HG03108 (cell line): ENCODE measurements around the gene CTU1.
"Not testable (repeated sequence)": the region's sequence is repeated elsewhere in the genome, so short reads cannot be mapped to it uniquely, and the experiment has no call there.

ENCODE experiments used
- ATAC-seq: cut with Tn5 transposase; IDR thresholded peaks from one replicate; pipeline ENCODE4 v1.9.1; 2021; ENCODE audit warnings: moderate library complexity; ENCODE audit not compliant: unreplicated experiment

Gene CTU1

GRCh38 chr19:51108066-51108804 lies at the start of gene CTU1:
Gene CTU1 (minus strand): TSS chr19:51108409. CDS start chr19:51104569, 3,840 bp downstream.
- ATAC-seq: peak; percentile 93

GRCh38 chr19:51157265-51157664 lies 49.1 kb upstream of the CTU1 start:
- ATAC-seq: no peak

GRCh38 chr19:51156710-51157109 lies 48.5 kb upstream of the CTU1 start:
- ATAC-seq: no peak

- no peak for ATAC-seq
These were observed 42.4 kb upstream of the CTU1 start for GRCh38 chr19:51150627-51151026.

DNA sequence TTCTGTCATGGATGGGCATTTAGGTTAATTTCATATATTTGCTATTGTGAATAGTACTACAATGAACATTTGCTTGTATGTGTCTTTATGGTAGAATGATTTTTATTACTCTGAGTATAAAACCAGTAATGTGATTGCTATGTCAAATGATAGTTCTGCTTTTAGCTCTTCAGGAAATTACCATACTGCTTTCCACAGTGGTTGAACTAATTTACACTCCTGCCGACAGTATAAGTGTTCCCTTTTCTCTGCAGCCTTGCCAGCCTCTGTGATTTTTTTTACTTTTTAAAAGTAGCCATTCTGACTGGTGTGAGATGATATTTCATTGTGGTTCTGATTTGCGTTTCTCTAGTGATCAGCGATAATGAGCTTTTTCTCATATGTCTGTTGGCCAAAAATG lies 40.4 kb upstream of the CTU1 start:
- no peak for ATAC-seq

DNA sequence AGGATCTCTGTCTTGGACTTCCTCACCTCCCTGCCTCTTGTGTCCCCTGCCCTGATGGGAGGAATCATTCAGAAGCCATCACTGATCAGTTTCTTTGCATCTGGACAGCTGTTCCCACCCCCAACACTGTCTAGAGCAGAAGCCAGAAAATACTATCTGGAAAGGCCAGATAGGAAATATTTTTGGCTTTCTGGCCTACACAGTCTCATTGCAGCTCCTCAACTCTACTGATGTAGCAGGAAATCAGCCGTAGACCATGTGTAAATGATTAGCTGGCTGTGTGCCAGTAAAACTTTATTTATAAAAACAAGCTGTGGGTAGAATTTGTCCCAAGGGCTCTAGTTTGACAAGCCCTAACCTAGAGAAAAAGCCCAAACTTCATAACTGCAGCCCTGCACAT lies 39.5 kb upstream of the CTU1 start:
- no peak for ATAC-seq

DNA sequence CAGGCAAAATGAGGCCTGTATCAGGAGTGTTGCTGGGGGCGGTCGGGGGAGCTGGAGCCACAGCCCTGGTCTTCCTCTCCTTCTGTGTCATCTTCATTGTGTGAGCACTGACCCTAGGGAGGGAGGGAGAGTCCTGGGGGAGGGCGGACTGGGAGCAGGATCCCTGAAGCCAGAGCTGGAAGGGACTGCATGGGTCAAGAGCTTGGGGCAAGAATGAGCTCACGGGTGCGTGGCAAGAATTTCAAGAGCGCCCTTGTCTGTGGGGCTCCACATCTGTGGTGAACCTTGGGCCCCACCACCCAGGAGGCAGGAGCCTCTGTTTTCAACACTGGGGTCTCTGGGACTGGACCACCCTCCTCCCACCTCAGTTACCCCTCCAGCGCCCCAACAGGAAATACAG lies 38.5 kb upstream of the CTU1 start:
- ATAC-seq: no peak

DNA sequence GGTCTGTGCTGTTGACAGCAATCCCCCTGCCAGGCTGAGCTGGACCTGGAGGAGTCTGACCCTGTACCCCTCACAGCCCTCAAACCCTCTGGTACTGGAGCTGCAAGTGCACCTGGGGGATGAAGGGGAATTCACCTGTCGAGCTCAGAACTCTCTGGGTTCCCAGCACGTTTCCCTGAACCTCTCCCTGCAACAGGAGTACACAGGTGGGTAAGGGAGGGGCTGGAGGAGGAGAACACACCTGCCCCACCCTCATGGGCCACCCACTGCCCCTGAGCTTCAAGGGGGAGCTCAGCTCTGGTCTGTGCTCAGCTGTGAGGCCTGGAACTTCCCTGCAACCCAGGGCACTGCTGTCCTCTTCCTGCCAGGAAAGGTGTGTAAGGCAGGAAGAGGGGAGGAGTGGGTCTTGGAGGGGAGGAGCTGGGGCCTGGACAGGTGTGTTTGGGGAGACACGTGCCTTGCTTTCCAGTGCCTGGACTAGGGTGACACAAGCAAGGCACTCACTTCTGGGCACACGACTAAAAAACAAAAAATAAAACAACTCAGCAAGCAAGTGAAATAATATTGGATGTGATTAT lies 37.8 kb upstream of the CTU1 start:
- no peak for ATAC-seq

DNA sequence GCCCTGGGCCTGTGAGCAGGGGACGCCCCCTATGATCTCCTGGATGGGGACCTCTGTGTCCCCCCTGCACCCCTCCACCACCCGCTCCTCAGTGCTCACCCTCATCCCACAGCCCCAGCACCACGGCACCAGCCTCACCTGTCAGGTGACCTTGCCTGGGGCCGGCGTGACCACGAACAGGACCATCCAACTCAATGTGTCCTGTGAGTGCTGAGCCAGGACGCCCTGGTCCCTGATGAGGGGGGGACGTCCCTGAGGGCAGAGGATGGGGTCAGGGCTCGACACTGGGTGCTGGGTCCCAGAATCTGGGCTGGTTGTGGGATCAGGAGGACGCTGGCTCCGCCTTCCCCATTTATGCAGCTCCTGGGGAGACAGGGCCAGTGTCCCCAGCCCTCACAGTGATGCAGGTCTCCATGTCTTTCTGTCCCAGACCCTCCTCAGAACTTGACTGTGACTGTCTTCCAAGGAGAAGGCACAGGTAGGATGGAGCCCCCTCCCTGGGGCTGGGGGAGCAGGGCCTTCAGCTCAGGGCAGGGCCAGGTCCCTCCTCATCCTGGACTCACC lies 36.4 kb upstream of the CTU1 start:
- ATAC-seq: no peak

GRCh38 chr19:51143486-51143885 lies 35.3 kb upstream of the CTU1 start:
- no peak for ATAC-seq

DNA sequence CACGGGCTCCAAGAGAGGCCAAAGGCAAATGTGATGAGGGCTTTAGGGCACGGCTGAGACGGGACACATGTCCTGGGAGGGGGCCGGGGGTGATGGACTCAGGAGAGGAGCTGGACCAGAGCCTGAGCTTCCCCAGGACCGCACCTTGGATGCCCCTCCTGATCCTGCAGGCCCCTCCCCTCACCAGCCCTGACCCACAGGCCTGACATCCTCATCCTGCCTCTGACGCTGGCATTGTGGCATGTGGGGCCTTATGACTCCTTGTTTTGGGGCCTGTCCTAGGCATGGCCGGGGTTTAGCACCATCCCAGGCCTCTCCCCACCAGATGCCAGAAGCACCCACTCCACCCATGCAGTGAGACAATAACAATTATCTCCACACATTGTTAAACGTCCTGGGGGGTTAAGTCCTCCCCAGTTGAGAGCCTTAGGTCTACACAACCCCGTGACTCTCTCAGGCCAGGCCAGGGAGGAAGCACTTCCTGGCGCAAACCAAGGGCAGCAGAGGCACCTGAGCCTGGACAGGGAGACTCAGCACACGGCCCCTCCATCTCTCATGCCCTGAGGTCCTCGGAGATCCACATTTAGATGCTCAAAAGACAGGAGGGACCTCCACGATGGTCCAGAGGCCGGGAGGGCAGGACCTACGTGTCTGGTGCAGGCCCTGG lies 34.7 kb upstream of the CTU1 start:
- not testable (repeated sequence) for ATAC-seq

DNA sequence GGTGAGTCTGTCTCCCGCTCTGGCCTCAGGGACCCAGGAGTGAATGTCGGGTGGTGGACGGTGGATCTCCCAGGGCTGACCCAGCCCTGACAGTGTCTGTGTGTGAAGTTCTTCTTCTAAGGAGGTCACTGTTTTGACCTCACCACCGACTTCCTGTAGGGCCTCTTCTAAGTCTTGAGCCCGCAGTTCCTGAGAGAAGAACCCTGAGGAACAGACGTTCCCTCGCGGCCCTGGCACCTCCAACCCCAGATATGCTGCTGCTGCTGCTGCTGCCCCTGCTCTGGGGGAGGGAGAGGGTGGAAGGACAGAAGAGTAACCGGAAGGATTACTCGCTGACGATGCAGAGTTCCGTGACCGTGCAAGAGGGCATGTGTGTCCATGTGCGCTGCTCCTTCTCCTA lies 33.9 kb upstream of the CTU1 start, which contains the start of gene SIGLEC7:
TSS of gene SIGLEC7 (plus strand) at position 183 of the 400 bp plus-strand sequence. CDS start at position 252, 69 bp downstream.
- ATAC-seq: no peak

DNA sequence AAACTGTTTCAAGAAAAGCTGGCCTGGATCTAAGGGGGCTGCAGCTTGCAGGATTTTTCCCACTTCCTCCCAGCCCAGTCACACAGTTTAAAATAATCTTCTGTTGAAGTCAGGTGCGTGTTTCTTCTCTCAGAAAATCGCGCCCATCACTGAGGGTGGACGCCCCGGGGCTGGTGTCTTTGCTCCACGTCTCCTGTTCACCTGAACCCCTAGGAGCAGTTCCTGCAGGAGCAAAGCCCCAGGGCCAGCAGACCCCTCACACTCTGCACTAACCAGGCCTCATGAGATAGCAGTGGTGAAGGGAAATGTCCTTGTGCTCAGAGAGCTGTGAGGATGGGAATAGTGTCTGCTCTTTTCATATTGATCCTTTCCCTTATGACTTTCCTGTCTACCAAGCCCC lies 33.0 kb upstream of the CTU1 start:
- ATAC-seq: no peak

- ATAC-seq: no peak
These were observed 32.2 kb upstream of the CTU1 start for GRCh38 chr19:51140441-51140840.

- no peak for ATAC-seq
These were observed 31.2 kb upstream of the CTU1 start for GRCh38 chr19:51139299-51140014.

GRCh38 chr19:51138549-51138979 lies 30.4 kb upstream of the CTU1 start:
- no peak for ATAC-seq

- ATAC-seq: no peak
These were observed 29.7 kb upstream of the CTU1 start for GRCh38 chr19:51137792-51138425.

DNA sequence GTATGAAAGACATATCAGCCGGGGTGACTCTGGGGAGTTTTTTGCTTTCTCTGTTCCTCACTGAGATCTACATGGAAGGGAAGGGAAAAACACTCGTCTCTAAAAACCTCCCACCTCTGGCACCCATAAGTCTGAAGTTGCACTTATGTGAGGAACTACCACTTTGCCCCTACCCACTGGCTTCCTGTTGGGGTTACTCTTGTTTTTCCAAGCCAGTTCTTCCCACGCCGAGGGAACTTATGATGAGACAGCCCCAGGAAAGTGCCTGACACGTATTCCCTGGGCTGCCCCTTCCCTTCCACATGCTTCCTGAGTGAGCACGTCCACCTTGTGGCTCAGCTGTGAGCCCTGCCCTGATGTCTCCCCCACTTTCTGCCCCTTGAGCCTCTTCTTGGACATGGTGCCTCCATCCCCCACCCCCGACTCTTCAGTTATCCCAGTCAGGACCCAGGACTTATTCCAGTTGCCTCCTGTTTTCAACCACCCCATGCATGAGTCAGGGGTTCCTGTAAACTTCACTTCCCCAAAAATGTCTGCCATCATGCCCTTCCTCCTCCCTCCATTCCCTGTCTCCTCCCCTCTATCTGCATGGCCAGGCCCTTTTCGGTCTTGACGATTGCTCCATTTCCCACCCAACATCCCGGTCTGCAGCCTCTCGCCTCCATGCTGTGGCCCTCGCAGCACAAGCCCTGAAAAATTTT lies 28.8 kb upstream of the CTU1 start:
- ATAC-seq: no peak

- no peak for ATAC-seq
These were observed 28.0 kb upstream of the CTU1 start for GRCh38 chr19:51135986-51136762.
